HCT116 (cell line): ENCODE results near the gene UBE2O. TPM values are rescaled to one million over a fixed set of nuclear protein-coding genes. Genes with fewer than 3 reads are reported as not detected.

ENCODE experiments used
- ATAC-seq: fragments of 200-7000 bp; cut with Tn5 transposase; 2 replicates; pipeline ENCODE4 v1.9.1; 2020; ENCODE audit warnings: mild to moderate bottlenecking, moderate library complexity
- BruUV-seq: library from RNA; stranded (reverse); fragments of 400-500 nt; replicated peaks from 2 replicates; lab custom pipeline; 2021; lab: Mats Ljungman, UMichigan
- CTCF ChIA-PET: fragments of 300-600 bp; sonication (Branson Sonifier 250); formaldehyde crosslinking; loops from one replicate; lab custom pipeline; 2021; ENCODE audit warnings: antibody characterized with exemption; lab: Charles Lee
- POLR2A ChIA-PET: fragments of 300-600, 350-600 bp; sonication (Branson Sonifier 250); formaldehyde crosslinking; loops from one replicate; lab custom pipeline; 2021; ENCODE audit warnings: antibody characterized with exemption; lab: Charles Lee
- RAD21 ChIA-PET, 2 experiments: fragments of 300-600 bp; sonication (Branson Sonifier 250); formaldehyde crosslinking; loops; one replicate each; lab custom pipeline; 2023; ENCODE audit warnings: low total read pairs in 2 of 2; ENCODE audit not compliant: uncharacterized antibody in 2 of 2, unreplicated experiment in 2 of 2, low non-redundant PET in 1 of 2; lab: Charles Lee
- DNase-seq: peaks from one replicate; pipeline ENCODE4 v3.0.0-alpha.2; 2010; ENCODE audit warnings: low read depth, low spot score
- H2AFZ ChIP-seq: fragments of 200-600 bp; shearing (Covaris generic), sonication (generic); 2 replicates; pipeline ENCODE4 v1.6.1; 2017; ENCODE audit warnings: low read depth, mixed run types, mixed read lengths, antibody characterized with exemption, low read length; ENCODE audit not compliant: poor library complexity, severe bottlenecking
- H3K27ac ChIP-seq: 2 replicates; pipeline ENCODE4 v1.5.1; 2012; ENCODE audit warnings: low read depth, low read length
- H3K27me3 ChIP-seq: fragments of 200-600 bp; sonication (generic); 2 replicates; pipeline ENCODE4 v1.6.1; 2016; ENCODE audit warnings: mixed run types, low read length, mixed read lengths; ENCODE audit not compliant: insufficient read depth
- H3K36me3 ChIP-seq, 2 experiments: fragments of 200-500 bp in 1 of 2; fragments of 200-600 bp in 1 of 2; sonication (Bioruptor generic) in 1 of 2; sonication (generic) in 1 of 2; 2 replicates each; pipeline versions ENCODE4 v1.5.1 to v1.6.1; 2014 to 2016; ENCODE audit warnings: low read length in 2 of 2, inconsistent platforms in 1 of 2, mixed read lengths in 1 of 2, mixed run types in 1 of 2; ENCODE audit not compliant: insufficient read depth in 2 of 2, control insufficient read depth in 1 of 2
- H3K4me1 ChIP-seq, 2 experiments: fragments of 200-600 bp in 1 of 2; sonication (generic) in 1 of 2; 2 replicates each; pipeline versions ENCODE4 v1.5.1 to v1.6.1; 2012 to 2017; ENCODE audit warnings: low read length in 2 of 2, inconsistent platforms in 1 of 2, mild to moderate bottlenecking in 1 of 2, mixed read lengths in 1 of 2, mixed run types in 1 of 2, moderate library complexity in 1 of 2; ENCODE audit not compliant: insufficient read depth in 2 of 2, control insufficient read depth in 1 of 2
- H3K4me2 ChIP-seq: fragments of 200-600 bp; sonication (generic); 2 replicates; pipeline ENCODE4 v1.6.1; 2017; ENCODE audit warnings: mixed run types, low read length, mixed read lengths
- H3K4me3 ChIP-seq, 2 experiments: fragments of 200-600 bp in 1 of 2; sonication (generic) in 1 of 2; replicated peaks in 1 of 2; 2 replicates each; pipeline ENCODE4 v1.5.1; 2011 to 2016; ENCODE audit warnings: low read length in 2 of 2, control low read depth in 1 of 2, low read depth in 1 of 2, mild to moderate bottlenecking in 1 of 2, mixed read lengths in 1 of 2, mixed run types in 1 of 2
- H3K79me2 ChIP-seq: fragments of 200-600 bp; sonication (generic); 2 replicates; pipeline ENCODE4 v1.6.1; 2017; ENCODE audit warnings: mild to moderate bottlenecking, mixed run types, low read length, moderate library complexity, mixed read lengths; ENCODE audit not compliant: insufficient read depth
- H3K9ac ChIP-seq: fragments of 200-600 bp; sonication (generic); 2 replicates; pipeline ENCODE4 v1.6.1; 2016; ENCODE audit warnings: low read length, mixed read lengths
- H3K9me2 ChIP-seq: fragments of 200-600 bp; sonication (generic), shearing (Covaris generic); 2 replicates; pipeline ENCODE4 v1.6.1; 2017; ENCODE audit warnings: mixed run types, mild to moderate bottlenecking, moderate library complexity; ENCODE audit not compliant: insufficient read depth
- H3K9me3 ChIP-seq, 2 experiments: fragments of 200-500 bp in 1 of 2; fragments of 200-600 bp in 1 of 2; sonication (Bioruptor generic) in 1 of 2; sonication (generic) in 1 of 2; 2 replicates each; pipeline ENCODE4 v1.6.1; 2014 to 2017; ENCODE audit warnings: low read length in 2 of 2, mixed read lengths in 2 of 2, inconsistent platforms in 1 of 2, low read depth in 1 of 2, mild to moderate bottlenecking in 1 of 2, mixed run types in 1 of 2, moderate library complexity in 1 of 2; ENCODE audit not compliant: control insufficient read depth in 1 of 2, insufficient read depth in 1 of 2
- H4K20me1 ChIP-seq: fragments of 200-600 bp; sonication (generic), shearing (Covaris generic); 2 replicates; pipeline ENCODE4 v1.6.1; 2017; ENCODE audit warnings: mixed run types, mild to moderate bottlenecking, moderate library complexity; ENCODE audit not compliant: insufficient read depth
- EZH2 ChIP-seq: fragments of 200-600 bp; sonication (generic); IDR thresholded peaks from 2 replicates; pipeline ENCODE4 v1.6.1; 2017; ENCODE audit warnings: antibody characterized with exemption, mixed run types
- EZH2phosphoT487 ChIP-seq: fragments of 200-600 bp; IDR thresholded peaks from 2 replicates; pipeline ENCODE4 v1.6.1; 2018; ENCODE audit warnings: antibody characterized with exemption, borderline replicate concordance
- POLR2AphosphoS5 ChIP-seq: IDR thresholded peaks from 2 replicates; pipeline ENCODE4 v1.6.1; 2011; ENCODE audit warnings: mild to moderate bottlenecking, low read depth, low read length, moderate library complexity
- REST ChIP-seq: IDR thresholded peaks from 2 replicates; pipeline ENCODE4 v1.6.1; 2012; ENCODE audit warnings: low read depth
- SIN3A ChIP-seq: IDR thresholded peaks from 2 replicates; pipeline ENCODE4 v1.6.1; 2012; ENCODE audit warnings: low read depth
- ZNF274 ChIP-seq: fragments of 200-500 bp; sonication (Bioruptor generic); IDR thresholded peaks from 2 replicates; pipeline ENCODE4 v1.6.1; 2014; ENCODE audit warnings: mild to moderate bottlenecking, low read depth, low read length, inconsistent platforms
- intact Hi-C: fragments of 100-400 bp; cut with micrococcal nuclease; formaldehyde crosslinking; loops from 2 replicates; pipeline ENCODE4 v1.10.0; 2022
- total RNA-seq: library from RNA; stranded (reverse); gene quantifications from one replicate; pipeline ENCODE4 v1.2.1, GENCODE V29; 2021; ENCODE audit not compliant: unreplicated experiment
- TF ChIP-seq, protein P1 (sequence below), 3 experiments: fragments of 200-600 bp in 1 of 3; sonication (generic) in 1 of 3; IDR thresholded peaks in 2 of 3; conservative IDR thresholded peaks in 1 of 3; 2 replicates each; pipeline ENCODE4 v1.5.1; 2012 to 2017; ENCODE audit warnings: low read depth in 2 of 3, low read length in 2 of 3, antibody characterized with exemption in 1 of 3, borderline replicate concordance in 1 of 3, control low read depth in 1 of 3, mild to moderate bottlenecking in 1 of 3, mixed read lengths in 1 of 3, mixed run types in 1 of 3, moderate library complexity in 1 of 3; ENCODE audit not compliant: insufficient read depth in 1 of 3
- TF ChIP-seq, protein P2 (sequence below): IDR thresholded peaks from 2 replicates; pipeline ENCODE4 v1.6.1; 2012

Gene UBE2O
- total RNA-seq, 1 experiment from 2014 or later, result 59.1 TPM

DNA sequence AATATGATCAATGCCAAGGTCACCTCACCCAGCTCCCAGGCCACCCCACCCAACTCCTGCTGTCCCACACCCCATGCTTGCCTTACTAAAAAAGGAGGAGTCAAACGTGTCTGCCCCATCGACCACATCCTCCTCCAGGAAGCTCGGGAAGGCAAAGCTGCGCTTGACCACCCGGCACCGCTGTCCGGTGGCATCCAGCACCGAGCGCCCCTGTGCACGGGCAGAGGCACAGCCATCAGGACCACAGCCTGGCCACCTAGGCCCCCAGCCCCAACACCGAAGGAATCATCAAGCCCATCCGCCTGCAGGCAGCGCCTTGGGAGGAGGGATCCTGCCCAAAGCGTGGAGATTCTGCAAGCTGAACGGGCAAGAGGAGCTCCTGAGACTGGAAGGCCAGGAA lies 24.6 kb upstream of the UBE2O start (continued):
- no peak for TF ChIP-seq EZH2phosphoT487
- no peak for TF ChIP-seq EZH2
- TF ChIP-seq ZNF274, result no peak
- no peak for TF ChIP-seq SIN3A
- TF ChIP-seq POLR2AphosphoS5, result no peak

- Histone ChIP-seq H3K4me2 (no peak overlapping the region), H3K4me1 (no peaks in the 10 kb centered on the region), H3K9ac (no peak overlapping the region), H3K36me3 (peaks cover 13 to 31% of the 10 kb centered on the region in 2 experiments; a peak in 3 of 4 replicates), H4K20me1 (no peaks in the 10 kb centered on the region), H3K9me3 (no peaks in the 10 kb centered on the region), H3K4me3 (no peak overlapping the region), H3K27me3 (no peaks in the 10 kb centered on the region), H3K27ac (no peak overlapping the region), H2AFZ (no peak overlapping the region), H3K79me2 (no peaks in the 10 kb centered on the region), H3K9me2 (no peaks in the 10 kb centered on the region)
- POLR2A ChIA-PET, result no interaction called here
- TF ChIP-seq SIN3A, result no peak
- TF ChIP-seq, protein P1, sequence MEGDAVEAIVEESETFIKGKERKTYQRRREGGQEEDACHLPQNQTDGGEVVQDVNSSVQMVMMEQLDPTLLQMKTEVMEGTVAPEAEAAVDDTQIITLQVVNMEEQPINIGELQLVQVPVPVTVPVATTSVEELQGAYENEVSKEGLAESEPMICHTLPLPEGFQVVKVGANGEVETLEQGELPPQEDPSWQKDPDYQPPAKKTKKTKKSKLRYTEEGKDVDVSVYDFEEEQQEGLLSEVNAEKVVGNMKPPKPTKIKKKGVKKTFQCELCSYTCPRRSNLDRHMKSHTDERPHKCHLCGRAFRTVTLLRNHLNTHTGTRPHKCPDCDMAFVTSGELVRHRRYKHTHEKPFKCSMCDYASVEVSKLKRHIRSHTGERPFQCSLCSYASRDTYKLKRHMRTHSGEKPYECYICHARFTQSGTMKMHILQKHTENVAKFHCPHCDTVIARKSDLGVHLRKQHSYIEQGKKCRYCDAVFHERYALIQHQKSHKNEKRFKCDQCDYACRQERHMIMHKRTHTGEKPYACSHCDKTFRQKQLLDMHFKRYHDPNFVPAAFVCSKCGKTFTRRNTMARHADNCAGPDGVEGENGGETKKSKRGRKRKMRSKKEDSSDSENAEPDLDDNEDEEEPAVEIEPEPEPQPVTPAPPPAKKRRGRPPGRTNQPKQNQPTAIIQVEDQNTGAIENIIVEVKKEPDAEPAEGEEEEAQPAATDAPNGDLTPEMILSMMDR (IDR thresholded peaks at IDR 0.05 in 2 of 3, conservative IDR thresholded peaks at IDR 0.05 in 1 of 3; ENCODE audit: borderline replicate concordance in 1 of 3, insufficient read depth in 1 of 3, low read depth in 2 of 3, low read length in 2 of 3), result no peak
- TF ChIP-seq, protein P2, sequence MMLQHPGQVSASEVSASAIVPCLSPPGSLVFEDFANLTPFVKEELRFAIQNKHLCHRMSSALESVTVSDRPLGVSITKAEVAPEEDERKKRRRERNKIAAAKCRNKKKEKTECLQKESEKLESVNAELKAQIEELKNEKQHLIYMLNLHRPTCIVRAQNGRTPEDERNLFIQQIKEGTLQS, result no peak
- TF ChIP-seq REST, result no peak
- TF ChIP-seq ZNF274, result no peak
- BruUV-seq, result no TSS peak
- CTCF ChIA-PET, result no interaction called here
- intact Hi-C loops, result no loop called here
- ATAC-seq (no peak), DNase-seq (no peak)
- RAD21 ChIA-PET, result no interaction called here
Observed at GRCh38 chr17:76476736-76477135, 23.8 kb upstream of the UBE2O start.
